Tibial nerve (tissue), 4 donors: ENCODE measurements around the gene ZNF800. TPM values are rescaled to one million over a fixed set of nuclear protein-coding genes. Genes with fewer than 3 reads are reported as not detected.
"Not testable (repeated sequence)": the region's sequence is repeated elsewhere in the genome, so short reads cannot be mapped to it uniquely, and the experiment has no call there.

Source experiments
- DNase-seq, 2 donors: peaks; one replicate each; pipeline ENCODE4 v3.0.0-alpha.2; 2019; ENCODE audit warnings: low spot score in 2 of 2
- H3K27ac ChIP-seq, 4 donors: fragments of 200-600 bp; sonication (generic) in 3 of 4; one replicate each; pipeline ENCODE4 v1.5.1; 2017 to 2019; ENCODE audit warnings: mild to moderate bottlenecking in 1 of 4
- H3K27me3 ChIP-seq, 2 donors: fragments of 200-600 bp; sonication (generic) in 1 of 2; one replicate each; pipeline versions ENCODE4 v1.5.1 to v1.6.0; 2017 to 2019
- H3K36me3 ChIP-seq, 3 donors: fragments of 200-600 bp; sonication (generic); one replicate each; pipeline ENCODE4 v1.5.1; 2018 to 2019
- H3K4me1 ChIP-seq, 4 donors: fragments of 200-600 bp; sonication (generic) in 3 of 4; one replicate each; pipeline ENCODE4 v1.5.1; 2017 to 2019
- H3K4me3 ChIP-seq, 4 donors: fragments of 200-600 bp; sonication (generic) in 3 of 4; one replicate each; pipeline ENCODE4 v1.5.1; 2017 to 2019; ENCODE audit warnings: mild to moderate bottlenecking in 1 of 4, moderate library complexity in 1 of 4
- H3K9me3 ChIP-seq, 4 donors: fragments of 200-600 bp; sonication (generic) in 3 of 4; one replicate each; pipeline ENCODE4 v1.5.1; 2017 to 2019
- CTCF ChIP-seq, 5 experiments: fragments of 200-600 bp in 3 of 5; fragments of 450-650 bp in 2 of 5; sonication (generic) in 3 of 5; IDR thresholded peaks; one replicate each; pipeline ENCODE4 v1.5.1; 2016 to 2019; ENCODE audit warnings: antibody characterized with exemption in 5 of 5, mild to moderate bottlenecking in 3 of 5, moderate library complexity in 2 of 5
- EP300 ChIP-seq, 2 donors: sonication (generic); formaldehyde crosslinking; IDR thresholded peaks; one replicate each; pipeline ENCODE4 v1.6.1; 2017; ENCODE audit warnings: antibody characterized with exemption in 2 of 2, mild to moderate bottlenecking in 1 of 2
- POLR2A ChIP-seq, 2 donors: fragments of 450-650 bp; IDR thresholded peaks; one replicate each; pipeline ENCODE4 v1.6.1; 2017; ENCODE audit warnings: antibody characterized with exemption in 2 of 2, mild to moderate bottlenecking in 2 of 2, moderate library complexity in 2 of 2
- WGBS, 2 donors: methylation state at CpG; one replicate each; pipeline ENCODE4 v1.1.5; 2018; 5-methylcytosine and 5-hydroxymethylcytosine counted together
- total RNA-seq, 4 donors: library from RNA; depleted of rRNA; stranded (reverse); fragments of >200 nt; gene quantifications; one replicate each; pipeline ENCODE4 v1.1.0, GENCODE V29; 2016

Gene ZNF800
- total RNA-seq, 4 donors from 2014 or later, result 27.3 to 50.0 (median 33.9) TPM

- Histone ChIP-seq H3K27me3 (no peaks in the 10 kb centered on the region), H3K9me3 (no peaks in the 10 kb centered on the region), H3K4me1 (no peaks in the 10 kb centered on the region), H3K27ac (no peak overlapping the region), H3K4me3 (no peak overlapping the region), H3K36me3 (no peaks in the 10 kb centered on the region)
- TF ChIP-seq EP300 (IDR thresholded peaks at IDR 0.05) (no peak), POLR2A (IDR thresholded peaks at IDR 0.05) (no peak), CTCF (IDR thresholded peaks at IDR 0.05) (no peak)
- DNase-seq, result no peak
- 79 to 86% methylated on average over 3 of the region's 3 CpGs for WGBS, 2 donors
Observed at GRCh38 chr7:127437241-127437640, 44.7 kb upstream of the ZNF800 start.

GRCh38 chr7:127429281-127429680 is 36.8 kb upstream of the ZNF800 start:
- H3K27ac ChIP-seq, H3K27me3 ChIP-seq, DNase-seq, H3K4me1 ChIP-seq, H3K4me3 ChIP-seq, H3K36me3 ChIP-seq: not testable (repeated sequence)
- WGBS, 2 donors, result 85 to 100% methylated on average over 5 to 14 of the region's 18 CpGs
- peaks cover 0 to 22% (median 0%) of the 10 kb centered on the region in 4 donors for H3K9me3 ChIP-seq

GRCh38 chr7:127419196-127419595 is 26.7 kb upstream of the ZNF800 start:
- no peaks in the 10 kb centered on the region for H3K9me3 ChIP-seq
- 58 to 70% methylated on average over 2 of the region's 2 CpGs for WGBS, 2 donors
- TF ChIP-seq CTCF (IDR thresholded peaks at IDR 0.05), result no peak
- TF ChIP-seq EP300 (IDR thresholded peaks at IDR 0.05), result no peak
- TF ChIP-seq POLR2A (IDR thresholded peaks at IDR 0.05), result no peak
- no peak for DNase-seq
- H3K4me3 ChIP-seq, result no peak overlapping the region
- no peaks in the 10 kb centered on the region for H3K36me3 ChIP-seq
- no peaks in the 10 kb centered on the region for H3K27me3 ChIP-seq
- H3K4me1 ChIP-seq, result peaks cover 0 to 4% (median 0%) of the 10 kb centered on the region in 4 donors
- no peak overlapping the region for H3K27ac ChIP-seq

GRCh38 chr7:127418459-127418858 is 26.0 kb upstream of the ZNF800 start:
- no peak for DNase-seq
- no peak overlapping the region for H3K4me3 ChIP-seq
- no peaks in the 10 kb centered on the region for H3K36me3 ChIP-seq
- peaks cover 0 to 7% (median 0%) of the 10 kb centered on the region in 4 donors for H3K4me1 ChIP-seq
- WGBS, 2 donors, result 46 to 47% methylated on average over 2 of the region's 2 CpGs
- no peaks in the 10 kb centered on the region for H3K9me3 ChIP-seq
- no peak for TF ChIP-seq EP300 (IDR thresholded peaks at IDR 0.05)
- H3K27ac ChIP-seq, result no peak overlapping the region
- no peaks in the 10 kb centered on the region for H3K27me3 ChIP-seq

- no peak overlapping the region for H3K27ac ChIP-seq
- H3K27me3 ChIP-seq, result no peaks in the 10 kb centered on the region
- H3K36me3 ChIP-seq, result no peaks in the 10 kb centered on the region
- DNase-seq, result no peak
- TF ChIP-seq CTCF (IDR thresholded peaks at IDR 0.05) (no peak), EP300 (IDR thresholded peaks at IDR 0.05) (no peak), POLR2A (IDR thresholded peaks at IDR 0.05) (no peak)
- H3K4me3 ChIP-seq, result no peak overlapping the region
- H3K9me3 ChIP-seq, result no peaks in the 10 kb centered on the region
- WGBS, 2 donors, result 88% methylated on average over 4 of the region's 4 CpGs
- peaks cover 0 to 9% (median 0%) of the 10 kb centered on the region in 4 donors for H3K4me1 ChIP-seq
Observed at GRCh38 chr7:127417346-127417745, 24.8 kb upstream of the ZNF800 start.

GRCh38 chr7:127415060-127415742 is 22.7 kb upstream of the ZNF800 start:
- Histone ChIP-seq H3K27ac (no peak overlapping the region), H3K9me3 (no peaks in the 10 kb centered on the region), H3K4me1 (peaks cover 0 to 9% (median 0%) of the 10 kb centered on the region in 4 donors), H3K36me3 (no peaks in the 10 kb centered on the region), H3K4me3 (no peak overlapping the region), H3K27me3 (no peaks in the 10 kb centered on the region)
- WGBS, 2 donors, result 81 to 99% methylated on average over 4 of the region's 4 CpGs
- DNase-seq, result no peak
- TF ChIP-seq CTCF (IDR thresholded peaks at IDR 0.05) (no peak), POLR2A (IDR thresholded peaks at IDR 0.05) (no peak), EP300 (IDR thresholded peaks at IDR 0.05) (no peak)
